ENCODE data around the gene ITIH4.

DNA sequence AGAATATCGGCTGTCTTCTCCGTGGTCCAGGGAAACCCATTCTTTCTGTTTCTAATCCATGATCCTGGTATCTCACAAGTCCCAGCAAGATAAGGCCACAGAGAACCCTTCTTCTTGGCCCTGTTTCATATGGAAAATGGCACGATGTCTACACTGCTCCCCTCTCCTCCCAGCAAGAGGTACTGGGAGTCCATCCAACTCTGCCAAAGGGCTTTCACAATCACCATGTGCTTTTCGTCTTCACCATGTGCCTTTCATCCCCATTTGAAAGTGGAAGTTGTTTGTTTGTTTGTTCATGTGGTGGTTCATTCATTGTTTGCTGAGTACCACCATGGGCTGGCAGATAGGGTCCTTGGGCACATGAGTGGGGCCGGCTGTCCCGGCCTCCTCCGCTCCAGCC is 30.4 kb downstream of the ITIH4 start:
- TF ChIP-seq, protein P1, sequence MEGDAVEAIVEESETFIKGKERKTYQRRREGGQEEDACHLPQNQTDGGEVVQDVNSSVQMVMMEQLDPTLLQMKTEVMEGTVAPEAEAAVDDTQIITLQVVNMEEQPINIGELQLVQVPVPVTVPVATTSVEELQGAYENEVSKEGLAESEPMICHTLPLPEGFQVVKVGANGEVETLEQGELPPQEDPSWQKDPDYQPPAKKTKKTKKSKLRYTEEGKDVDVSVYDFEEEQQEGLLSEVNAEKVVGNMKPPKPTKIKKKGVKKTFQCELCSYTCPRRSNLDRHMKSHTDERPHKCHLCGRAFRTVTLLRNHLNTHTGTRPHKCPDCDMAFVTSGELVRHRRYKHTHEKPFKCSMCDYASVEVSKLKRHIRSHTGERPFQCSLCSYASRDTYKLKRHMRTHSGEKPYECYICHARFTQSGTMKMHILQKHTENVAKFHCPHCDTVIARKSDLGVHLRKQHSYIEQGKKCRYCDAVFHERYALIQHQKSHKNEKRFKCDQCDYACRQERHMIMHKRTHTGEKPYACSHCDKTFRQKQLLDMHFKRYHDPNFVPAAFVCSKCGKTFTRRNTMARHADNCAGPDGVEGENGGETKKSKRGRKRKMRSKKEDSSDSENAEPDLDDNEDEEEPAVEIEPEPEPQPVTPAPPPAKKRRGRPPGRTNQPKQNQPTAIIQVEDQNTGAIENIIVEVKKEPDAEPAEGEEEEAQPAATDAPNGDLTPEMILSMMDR (IDR thresholded peaks at IDR 0.05; ENCODE audit: low read depth, low read length): no peak
- TF ChIP-seq EZH2phosphoT487 (IDR thresholded peaks at IDR 0.05; ENCODE audit: low read depth): no peak

Data from OCI-LY3 (cell line).